Limb (tissue), 2 donors: ENCODE results near the gene PSEN2.

Experiments used
- DNase-seq, 2 donors: peaks; one replicate each; pipeline ENCODE4 v3.0.0-alpha.2; 2016; ENCODE audit errors: extremely low spot score in 2 of 2

Gene PSEN2

GRCh38 chr1:226864311-226864710 is 6.1 kb upstream of the PSEN2 start:
- DNase-seq, result no peak

GRCh38 chr1:226865590-226865989 is 4.8 kb upstream of the PSEN2 start:
- DNase-seq, result no peak

GRCh38 chr1:226867461-226868054 is 2.9 kb upstream of the PSEN2 start:
- no peak for DNase-seq

GRCh38 chr1:226868726-226869125 is 1.7 kb upstream of the PSEN2 start:
- DNase-seq, result no peak

- DNase-seq, result no peak
These were observed 403 bp upstream of the PSEN2 start for GRCh38 chr1:226870026-226870400.

GRCh38 chr1:226871636-226872327 is 1.4 kb downstream of the PSEN2 start:
- DNase-seq, result no peak

- DNase-seq, result peak; percentile 47 to 59
These were observed 2.0 kb downstream of the PSEN2 start for GRCh38 chr1:226872437-226872836.

GRCh38 chr1:226873771-226874578 is 3.6 kb downstream of the PSEN2 start:
- no peak for DNase-seq

GRCh38 chr1:226874579-226875425 is 4.4 kb downstream of the PSEN2 start:
- DNase-seq, result no peak

GRCh38 chr1:226875641-226876295 is 5.4 kb downstream of the PSEN2 start:
- DNase-seq, result no peak

- DNase-seq, result no peak
These were observed 7.3 kb downstream of the PSEN2 start for GRCh38 chr1:226877669-226878068.

GRCh38 chr1:226880372-226881287 is 10.2 kb downstream of the PSEN2 start:
- no peak for DNase-seq

GRCh38 chr1:226881515-226882185 is 11.2 kb downstream of the PSEN2 start:
- DNase-seq, result no peak

- no peak for DNase-seq
These were observed 11.8 kb downstream of the PSEN2 start for GRCh38 chr1:226882187-226882586.

- DNase-seq, result no peak
These were observed 12.4 kb downstream of the PSEN2 start for GRCh38 chr1:226882631-226883409.

- DNase-seq, result no peak
These were observed 13.2 kb downstream of the PSEN2 start for GRCh38 chr1:226883630-226884029.

GRCh38 chr1:226884116-226884625 is 13.8 kb downstream of the PSEN2 start:
- no peak for DNase-seq
